Muscle layer of colon (tissue), 2 donors: Measurements from ENCODE around the gene SYT3.

ENCODE experiments used
- H3K27ac ChIP-seq: one replicate; pipeline ENCODE4 v1.7.0; 2013; ENCODE audit warnings: low read depth, mild to moderate bottlenecking, low read length, moderate library complexity
- H3K27me3 ChIP-seq, 2 donors: one replicate each; pipeline ENCODE4 v1.7.0; 2013; ENCODE audit warnings: low read length in 2 of 2, mild to moderate bottlenecking in 2 of 2; ENCODE audit not compliant: insufficient read depth in 2 of 2, control insufficient read depth in 1 of 2
- H3K36me3 ChIP-seq: one replicate; pipeline ENCODE4 v1.7.0; 2013; ENCODE audit warnings: mild to moderate bottlenecking, low read length; ENCODE audit not compliant: insufficient read depth
- H3K4me1 ChIP-seq: one replicate; pipeline ENCODE4 v1.7.0; 2013; ENCODE audit warnings: mild to moderate bottlenecking, low read length; ENCODE audit not compliant: insufficient read depth
- H3K4me3 ChIP-seq, 2 donors: one replicate each; pipeline ENCODE4 v1.7.0; 2013; ENCODE audit warnings: low read length in 2 of 2, low read depth in 1 of 2, mild to moderate bottlenecking in 1 of 2, moderate library complexity in 1 of 2
- H3K9ac ChIP-seq: one replicate; pipeline ENCODE4 v1.7.0; 2013; ENCODE audit warnings: low read length
- H3K9me3 ChIP-seq: one replicate; pipeline ENCODE4 v1.7.0; 2013; ENCODE audit warnings: mild to moderate bottlenecking, low read length
- donor health status: abdominal sarcoma.
- donor health status: Adenocarcinoma of cecum.

Gene SYT3

GRCh38 chr19:50639121-50640112 is at the start of gene SYT3:
TSS of gene SYT3 (minus strand) at chr19:50639881. CDS start at chr19:50637411, 2,470 bp downstream.
- no peaks in the 10 kb centered on the region for H3K4me1 ChIP-seq
- H3K9ac ChIP-seq, result no peak within 1 kb of the TSS
- peaks cover 6 to 35% of the 10 kb centered on the region in 2 donors for H3K27me3 ChIP-seq
- peak within 1 kb of the TSS in 1 of 2 donors; percentile 42 for H3K4me3 ChIP-seq
- no peaks in the 10 kb centered on the region for H3K36me3 ChIP-seq
- H3K9me3 ChIP-seq, result peaks cover under 1% of the 10 kb centered on the region
- H3K27ac ChIP-seq, result no peak within 1 kb of the TSS

GRCh38 chr19:50688766-50689165 is 49.1 kb upstream of the SYT3 start:
- Histone ChIP-seq H3K9me3 (no peaks in the 10 kb centered on the region), H3K4me1 (no peaks in the 10 kb centered on the region), H3K9ac (no peak overlapping the region), H3K36me3 (no peaks in the 10 kb centered on the region), H3K27ac (no peak overlapping the region), H3K4me3 (no peak overlapping the region), H3K27me3 (peaks cover 4 to 39% of the 10 kb centered on the region in 2 donors)

- Histone ChIP-seq H3K4me1 (no peaks in the 10 kb centered on the region), H3K27me3 (peaks cover 0 to 27% of the 10 kb centered on the region in 2 donors), H3K9ac (no peak overlapping the region), H3K9me3 (no peaks in the 10 kb centered on the region), H3K27ac (no peak overlapping the region), H3K4me3 (no peak overlapping the region), H3K36me3 (no peaks in the 10 kb centered on the region)
Observed at GRCh38 chr19:50686310-50687032, 46.8 kb upstream of the SYT3 start.

GRCh38 chr19:50679177-50680125 is 39.8 kb upstream of the SYT3 start:
- Histone ChIP-seq H3K9ac (no peak overlapping the region), H3K4me1 (no peaks in the 10 kb centered on the region), H3K27ac (no peak overlapping the region), H3K4me3 (no peak overlapping the region), H3K36me3 (no peaks in the 10 kb centered on the region), H3K27me3 (peaks cover 0 to 14% of the 10 kb centered on the region in 2 donors), H3K9me3 (no peaks in the 10 kb centered on the region)

GRCh38 chr19:50678323-50678722 is 38.6 kb upstream of the SYT3 start:
- H3K4me3 ChIP-seq, result no peak overlapping the region
- H3K9ac ChIP-seq, result no peak overlapping the region
- H3K9me3 ChIP-seq, result no peaks in the 10 kb centered on the region
- H3K27ac ChIP-seq, result no peak overlapping the region
- H3K36me3 ChIP-seq, result no peaks in the 10 kb centered on the region
- no peaks in the 10 kb centered on the region for H3K4me1 ChIP-seq
- H3K27me3 ChIP-seq, result peaks cover 0 to 14% of the 10 kb centered on the region in 2 donors

GRCh38 chr19:50677636-50678035 is 38.0 kb upstream of the SYT3 start:
- H3K4me1 ChIP-seq, result no peaks in the 10 kb centered on the region
- H3K27me3 ChIP-seq, result peaks cover 0 to 14% of the 10 kb centered on the region in 2 donors
- no peaks in the 10 kb centered on the region for H3K36me3 ChIP-seq
- no peak overlapping the region for H3K9ac ChIP-seq
- H3K4me3 ChIP-seq, result no peak overlapping the region
- H3K27ac ChIP-seq, result no peak overlapping the region
- H3K9me3 ChIP-seq, result no peaks in the 10 kb centered on the region

- H3K9ac ChIP-seq, result no peak overlapping the region
- no peaks in the 10 kb centered on the region for H3K9me3 ChIP-seq
- no peak overlapping the region for H3K4me3 ChIP-seq
- H3K4me1 ChIP-seq, result no peaks in the 10 kb centered on the region
- H3K27me3 ChIP-seq, result peaks cover 0 to 14% of the 10 kb centered on the region in 2 donors
- H3K27ac ChIP-seq, result no peak overlapping the region
- no peaks in the 10 kb centered on the region for H3K36me3 ChIP-seq
Observed at GRCh38 chr19:50676625-50677197, 37.0 kb upstream of the SYT3 start.

- Histone ChIP-seq H3K36me3 (no peaks in the 10 kb centered on the region), H3K27me3 (peaks cover 5 to 13% of the 10 kb centered on the region in 2 donors), H3K27ac (no peak overlapping the region), H3K4me3 (no peak overlapping the region), H3K4me1 (no peaks in the 10 kb centered on the region), H3K9me3 (no peaks in the 10 kb centered on the region), H3K9ac (no peak overlapping the region)
Observed at GRCh38 chr19:50673118-50673517, 33.4 kb upstream of the SYT3 start.

GRCh38 chr19:50670102-50670380 is 30.4 kb upstream of the SYT3 start:
- Histone ChIP-seq H3K9me3 (no peaks in the 10 kb centered on the region), H3K9ac (no peak overlapping the region), H3K4me3 (no peak overlapping the region), H3K4me1 (no peaks in the 10 kb centered on the region), H3K36me3 (no peaks in the 10 kb centered on the region), H3K27me3 (peaks cover 5 to 36% of the 10 kb centered on the region in 2 donors), H3K27ac (no peak overlapping the region)

- H3K27me3 ChIP-seq, result peaks cover 5 to 36% of the 10 kb centered on the region in 2 donors
- H3K4me1 ChIP-seq, result no peaks in the 10 kb centered on the region
- H3K9me3 ChIP-seq, result no peaks in the 10 kb centered on the region
- no peaks in the 10 kb centered on the region for H3K36me3 ChIP-seq
- no peak overlapping the region for H3K27ac ChIP-seq
- no peak overlapping the region for H3K9ac ChIP-seq
- H3K4me3 ChIP-seq, result no peak overlapping the region
Observed at GRCh38 chr19:50669302-50670101, 29.8 kb upstream of the SYT3 start.
